MM.1S (cell line): Measurements from ENCODE around the gene TJAP1.
"Not testable (repeated sequence)": the region's sequence is repeated elsewhere in the genome, so short reads cannot be mapped to it uniquely, and the experiment has no call there.

ENCODE experiments used
- CTCF ChIP-seq: fragments of 300-600 bp; sonication (generic); IDR thresholded peaks from 2 replicates; pipeline ENCODE4 v1.5.1; 2016; ENCODE audit warnings: antibody characterized with exemption, low read length, mixed read lengths
- EZH2 ChIP-seq: fragments of 300-600 bp; sonication (generic); optimal IDR thresholded peaks from 2 replicates; pipeline ENCODE3; 2017; ENCODE audit warnings: low read depth, mild to moderate bottlenecking, antibody characterized with exemption, low read length, mixed read lengths
- EZH2phosphoT487 ChIP-seq: fragments of 300-600 bp; sonication (generic); IDR thresholded peaks from 2 replicates; pipeline ENCODE4 v1.6.1; 2018; ENCODE audit warnings: antibody characterized with exemption, low read length

- not testable (repeated sequence) for TF ChIP-seq CTCF, EZH2, EZH2phosphoT487
Measured at GRCh38 chr6:43458154-43458553, 19.2 kb upstream of the TJAP1 start.
